HG02840 (cell line): ENCODE results near the gene KRT82.

Experiments used
- ATAC-seq: cut with Tn5 transposase; IDR thresholded peaks from one replicate; pipeline ENCODE4 v1.9.1; 2021; ENCODE audit warnings: mild to moderate bottlenecking, moderate library complexity, moderate number of reproducible peaks; ENCODE audit not compliant: unreplicated experiment, low FRiP score

Gene KRT82

DNA sequence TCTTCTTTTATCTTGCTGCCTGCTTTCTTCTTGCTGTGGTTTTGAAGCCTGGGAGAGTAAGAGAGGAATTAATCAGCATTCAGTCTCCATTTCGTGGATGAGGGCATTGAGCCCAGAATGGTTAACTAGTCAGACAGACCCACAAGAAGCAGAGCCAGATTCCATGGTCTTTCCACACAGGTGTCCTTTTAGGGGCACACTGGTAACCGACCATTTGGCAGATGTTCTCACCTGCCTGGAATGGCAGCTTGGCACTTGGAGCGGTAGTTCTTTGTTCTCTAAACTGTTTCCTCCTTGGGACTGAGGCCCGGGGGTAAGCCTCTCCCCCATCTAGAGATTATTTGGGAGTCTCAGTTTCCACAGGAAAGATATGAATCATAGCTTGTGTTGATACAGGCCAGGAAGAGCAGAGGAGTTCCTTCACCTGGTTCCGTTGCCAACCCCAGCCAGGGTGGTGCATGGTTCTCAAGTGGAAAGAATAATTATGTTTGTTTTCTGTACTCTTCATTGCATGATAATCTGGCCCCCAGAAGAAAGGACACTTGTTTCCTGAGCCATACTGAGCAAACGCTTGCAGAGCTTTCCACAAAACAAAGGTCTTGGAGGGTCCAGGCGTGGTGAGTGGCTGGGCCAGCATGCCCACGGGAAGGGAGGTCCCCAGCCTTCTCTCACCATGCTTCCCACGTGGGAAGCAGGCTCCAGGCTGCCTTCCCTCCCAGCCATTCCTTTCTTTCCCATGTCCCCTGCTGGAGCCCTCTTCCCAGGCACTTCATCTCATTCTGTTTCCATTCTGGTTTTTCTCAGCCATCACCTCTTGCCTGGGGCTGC, 30.1 kb upstream of the KRT82 start:
- no peak for ATAC-seq

DNA sequence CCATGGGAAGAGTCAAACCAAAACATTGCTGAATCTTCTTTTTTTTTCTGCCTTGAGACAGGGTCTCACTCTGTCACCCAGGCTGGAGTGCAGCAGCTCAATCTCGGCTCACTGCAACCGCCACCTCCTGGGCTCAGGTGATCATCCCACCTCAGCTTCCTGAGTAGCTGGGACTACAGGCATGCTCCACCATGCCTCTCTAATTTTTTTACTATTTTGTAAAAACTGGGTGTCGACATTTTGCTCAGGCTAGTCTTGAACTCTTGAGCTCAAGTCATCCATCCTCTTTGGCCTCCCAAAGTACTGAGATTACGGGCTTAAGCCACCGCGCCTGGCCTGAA, 29.5 kb upstream of the KRT82 start:
- ATAC-seq: no peak

DNA sequence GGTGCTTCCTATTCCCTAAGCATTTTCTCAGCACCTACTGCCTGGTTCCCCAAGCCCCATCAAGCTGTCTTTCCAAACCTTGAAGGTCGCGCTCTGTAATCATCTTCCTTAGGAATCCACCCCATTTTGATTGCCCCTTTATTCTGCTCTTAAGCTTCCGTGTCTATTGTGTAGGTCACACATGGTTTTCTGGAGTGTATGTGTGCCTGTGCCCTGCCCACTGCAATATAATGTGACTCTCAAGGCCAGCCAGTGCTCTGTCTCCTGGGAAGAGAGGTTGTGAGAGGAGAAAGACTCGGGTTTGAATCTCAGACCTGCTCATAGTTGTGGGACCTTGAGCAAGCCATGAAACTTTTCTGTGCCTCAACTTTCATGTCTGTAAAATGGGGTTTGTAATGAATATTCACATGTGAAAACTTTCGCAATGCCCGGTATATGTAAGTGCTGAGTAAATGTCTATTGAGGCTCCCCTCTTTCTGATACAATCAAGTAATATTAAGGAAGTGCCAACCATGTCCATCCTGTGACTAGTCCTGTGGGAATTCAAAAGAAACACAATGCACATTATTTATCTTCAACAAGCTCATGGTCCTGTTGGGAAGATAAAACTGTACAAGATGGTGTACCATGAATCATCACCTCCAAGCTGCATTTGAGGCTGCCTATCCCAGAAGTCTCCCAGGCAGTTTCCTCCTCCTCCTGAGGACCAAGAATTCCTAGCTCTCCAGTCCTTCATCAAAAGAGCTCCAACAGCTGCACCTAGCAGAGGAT, 28.8 kb upstream of the KRT82 start:
- ATAC-seq: no peak

DNA sequence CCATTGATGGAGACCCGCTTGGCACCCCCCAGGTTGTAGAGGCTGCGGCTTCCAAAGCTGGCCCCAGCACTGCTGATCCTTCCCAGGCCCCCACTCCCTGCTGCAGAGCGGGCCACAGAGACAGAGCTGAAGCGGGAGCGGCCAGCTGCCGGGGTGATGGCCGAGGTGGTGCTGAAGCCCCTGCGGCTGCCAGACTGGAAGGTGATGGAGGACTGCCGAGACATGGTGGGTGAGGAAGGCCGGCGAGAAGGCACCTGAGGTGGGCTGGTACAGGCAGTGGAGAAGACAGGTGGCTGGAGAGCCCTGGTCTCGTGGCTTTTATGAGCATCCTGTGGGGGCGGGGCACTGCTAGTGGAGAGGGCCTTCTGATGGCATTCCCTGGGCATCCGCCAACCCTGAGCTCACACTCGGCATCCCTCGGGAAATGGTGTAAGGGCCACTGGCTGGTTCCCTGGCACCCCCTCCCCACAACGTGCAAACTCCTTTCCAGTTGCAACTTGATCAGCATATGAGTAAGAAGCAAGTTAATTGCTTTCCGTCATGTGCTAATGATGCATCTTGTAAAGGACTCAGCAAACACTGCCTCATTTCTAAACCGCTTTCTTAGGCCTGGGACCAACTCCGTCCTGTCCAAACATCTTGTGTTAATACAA, 28.1 kb upstream of the KRT82 start, which contains the start of gene KRT75:
TSS of gene KRT75 (minus strand) at position 291 of the 653 bp plus-strand sequence. CDS start at position 224, 67 bp downstream.
- ATAC-seq: no peak

DNA sequence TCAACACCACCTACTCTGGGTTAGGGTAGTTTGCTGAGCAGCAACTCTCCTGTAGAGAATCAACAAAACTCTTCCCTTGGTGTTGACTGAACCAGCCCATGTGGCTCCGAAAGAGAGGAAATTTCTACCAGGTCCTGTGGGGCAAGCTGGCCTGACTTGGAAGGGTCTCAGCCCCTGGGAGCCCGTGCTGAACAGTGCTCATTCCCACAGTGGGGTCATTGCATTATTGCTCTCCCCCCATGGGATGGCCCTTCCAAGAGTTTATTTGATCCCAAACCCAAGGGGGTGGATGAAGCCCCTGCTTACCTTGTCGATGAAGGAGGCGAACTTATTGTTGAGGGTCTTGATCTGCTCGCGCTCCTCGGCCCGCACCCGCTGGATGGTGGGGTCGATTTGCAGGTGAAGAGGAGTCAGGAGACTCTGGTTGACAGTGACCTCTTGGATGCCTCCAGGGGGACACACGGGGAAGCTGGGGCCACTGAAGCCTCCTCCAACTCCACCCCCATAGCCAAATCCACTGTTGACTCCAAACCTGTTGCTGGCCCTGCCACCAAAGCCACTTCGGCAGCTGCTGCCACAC, 27.5 kb upstream of the KRT82 start:
- ATAC-seq: no peak

DNA sequence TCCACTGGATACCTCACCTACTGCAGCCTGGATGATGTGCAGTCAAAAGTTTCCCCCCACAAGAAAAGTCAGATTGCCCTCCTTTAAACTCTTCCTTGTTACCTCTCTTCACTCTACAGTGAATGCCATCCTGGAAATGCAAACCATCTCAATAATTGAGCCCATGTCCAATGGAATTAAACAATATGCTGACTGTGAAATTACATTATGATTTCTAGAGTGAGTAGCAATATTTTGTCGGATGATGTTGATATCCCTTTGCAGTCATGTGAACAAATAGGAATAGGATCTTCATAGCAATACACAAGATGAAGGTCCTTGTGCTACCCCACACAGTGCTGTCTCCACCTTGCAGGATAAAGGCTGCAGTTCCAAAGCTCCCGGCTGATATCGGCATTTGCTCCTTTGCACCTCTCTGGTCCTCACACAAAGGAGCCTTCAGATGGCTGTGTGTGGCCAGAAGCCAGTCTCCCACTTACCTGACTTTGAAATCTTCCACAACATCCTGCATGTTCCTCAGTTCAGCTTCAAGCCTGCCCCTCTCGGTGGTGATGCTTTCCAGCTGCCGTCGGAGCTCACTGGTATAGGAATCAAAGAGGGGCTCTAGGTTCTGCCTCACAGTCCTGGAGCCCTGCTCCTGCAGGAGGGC, 26.5 kb upstream of the KRT82 start:
- no peak for ATAC-seq

DNA sequence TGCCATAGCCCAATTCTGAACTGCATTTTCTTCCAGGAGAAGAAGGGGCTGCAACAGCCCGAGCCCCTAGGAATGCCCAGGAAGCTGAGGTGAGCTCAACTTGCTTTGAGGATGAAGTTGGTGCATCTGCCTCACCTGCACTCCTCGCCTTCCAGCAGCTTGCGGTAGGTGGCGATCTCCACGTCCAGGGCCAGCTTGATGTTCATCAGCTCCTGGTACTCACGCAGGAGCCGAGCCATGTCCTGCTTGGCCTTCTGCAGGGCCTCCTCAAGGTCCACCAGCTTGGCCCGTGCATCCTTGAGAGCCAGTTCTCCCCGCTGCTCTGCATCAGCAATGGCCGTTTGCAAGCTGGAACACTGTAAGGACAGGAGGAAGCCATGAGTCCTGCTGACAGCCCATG, 22.0 kb upstream of the KRT82 start:
- no peak for ATAC-seq

DNA sequence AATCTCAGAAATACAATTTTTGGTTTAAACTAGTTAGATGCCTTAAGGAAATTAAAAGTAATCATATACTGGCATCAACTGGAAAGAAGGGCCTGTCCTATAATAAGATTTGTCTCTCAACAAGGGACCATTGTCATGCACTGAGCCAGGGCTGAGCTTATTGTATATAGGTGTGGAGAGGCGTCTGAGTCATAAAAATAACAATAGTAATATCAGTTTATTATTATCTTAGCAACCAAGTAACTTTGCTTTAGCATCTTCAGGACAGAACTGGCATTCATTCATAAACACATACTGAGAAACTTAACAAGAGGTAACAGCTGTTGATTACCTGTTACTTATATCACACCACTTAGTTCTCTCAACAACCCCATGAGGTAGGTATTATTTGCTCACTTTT, 20.9 kb upstream of the KRT82 start:
- ATAC-seq: no peak

DNA sequence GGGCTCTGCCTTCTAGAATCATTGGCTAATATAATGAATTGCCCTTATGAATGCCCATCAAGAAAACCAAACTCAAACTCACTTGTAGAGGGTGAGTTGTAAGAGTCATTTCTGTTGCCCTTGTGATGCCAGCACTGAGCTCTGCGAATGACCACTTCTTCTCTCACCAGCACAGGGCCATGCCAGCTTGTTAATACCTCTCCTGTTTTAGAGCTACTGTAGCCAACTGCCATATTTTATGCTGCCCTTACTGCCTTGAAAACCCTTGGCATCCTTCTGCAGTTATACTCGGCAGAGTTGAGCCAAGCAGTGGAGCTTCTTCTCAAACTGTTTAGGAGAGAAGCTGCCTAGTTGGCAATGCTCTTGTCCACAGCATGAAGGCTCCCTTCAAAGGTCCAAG, 19.9 kb upstream of the KRT82 start:
- no peak for ATAC-seq

DNA sequence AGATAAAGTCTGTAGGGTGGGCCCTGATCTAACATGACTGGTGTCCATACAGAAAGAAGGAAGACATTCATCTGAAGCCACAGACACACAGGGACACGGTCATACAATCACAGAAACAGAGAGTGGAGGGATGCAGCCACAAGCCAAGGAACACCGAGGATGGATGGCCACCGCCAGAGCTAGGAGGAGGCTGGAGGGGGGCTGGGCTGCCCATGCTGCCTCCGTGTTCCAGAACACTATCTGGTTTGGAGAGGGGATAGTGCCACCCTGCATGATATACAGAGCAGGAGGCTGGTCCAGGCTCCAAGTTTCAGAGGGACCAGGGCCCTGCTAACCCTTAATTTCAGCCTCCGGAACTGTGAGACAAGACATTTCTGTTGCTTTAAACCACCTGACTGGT, 19.3 kb upstream of the KRT82 start:
- ATAC-seq: no peak

DNA sequence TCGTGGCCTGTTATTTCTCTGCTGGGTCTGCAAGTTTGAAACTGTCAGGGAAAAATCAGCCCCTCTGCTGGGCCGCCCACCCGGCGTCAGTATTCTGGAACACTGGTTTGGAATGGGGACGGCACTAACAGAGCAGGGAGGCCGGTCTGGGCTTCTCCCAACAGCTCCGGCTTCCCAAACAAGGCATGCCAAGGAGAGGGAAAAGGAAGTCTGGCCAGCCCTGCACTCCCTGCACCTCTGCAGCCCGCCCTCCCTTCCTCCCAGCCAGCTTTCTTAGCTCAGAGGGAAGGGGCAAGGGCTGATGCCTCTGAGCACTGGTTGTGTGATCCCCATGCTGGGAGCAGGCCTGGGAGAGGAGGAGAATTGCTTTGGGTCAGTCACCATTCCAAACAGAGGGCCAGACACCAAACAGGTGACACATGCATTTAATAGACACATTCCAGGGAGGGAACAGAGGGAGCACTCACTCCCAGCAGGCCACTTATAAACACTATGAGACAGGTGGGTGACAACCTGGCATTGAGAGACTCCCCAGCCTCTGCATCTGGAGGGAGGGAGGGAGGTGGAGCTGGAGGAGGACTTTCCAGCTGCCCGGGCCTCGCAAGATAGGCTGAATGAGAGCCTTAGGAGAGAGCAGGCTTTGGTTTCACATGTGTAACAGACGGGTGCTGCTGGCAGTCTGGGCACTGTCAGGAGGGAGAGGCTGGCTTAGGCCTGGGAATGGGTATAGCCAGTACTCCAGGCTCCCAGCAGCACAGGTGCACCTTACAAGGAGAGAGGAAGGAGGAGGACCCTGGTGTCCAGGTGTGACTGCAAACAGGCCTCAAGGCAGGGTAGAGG, 17.7 kb upstream of the KRT82 start:
- ATAC-seq: no peak

DNA sequence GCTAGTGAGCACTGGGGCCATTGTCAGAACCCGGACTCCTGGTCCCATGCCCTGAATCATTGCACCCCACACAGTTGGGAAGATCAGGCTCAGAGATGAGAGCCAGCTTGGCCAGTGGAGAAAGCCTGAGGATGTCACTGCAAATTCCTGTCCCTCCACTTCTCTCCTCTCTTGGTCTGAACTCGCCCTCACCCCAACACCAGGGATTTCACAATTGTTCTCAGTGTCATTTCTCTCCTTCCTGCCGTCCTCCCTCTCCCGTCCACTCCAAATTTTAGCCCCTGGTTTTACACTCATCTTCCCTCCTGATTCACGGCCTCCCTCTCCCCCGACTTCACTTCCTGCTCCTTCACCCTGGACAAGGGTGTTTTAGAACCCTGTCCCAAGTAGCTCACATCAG, 16.9 kb upstream of the KRT82 start:
- no peak for ATAC-seq

DNA sequence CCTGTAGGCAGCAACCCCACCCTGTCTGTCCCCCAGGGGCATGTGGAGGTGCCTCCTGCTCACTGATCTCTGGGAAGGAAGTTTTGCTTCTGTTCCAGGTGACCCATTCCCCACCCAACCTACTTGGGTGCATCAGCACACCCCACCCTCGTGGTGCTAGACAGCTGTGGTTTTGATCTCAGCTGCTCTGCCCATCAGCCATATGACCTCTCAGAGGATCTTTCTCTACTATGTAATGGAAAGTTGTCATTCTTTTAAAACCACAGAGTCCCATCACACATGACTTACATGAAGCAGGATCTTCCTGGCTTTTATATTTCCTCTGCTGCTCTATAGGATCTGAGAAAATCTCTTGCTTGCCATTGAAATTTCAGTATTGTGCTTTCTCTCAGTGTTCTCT, 13.5 kb upstream of the KRT82 start:
- ATAC-seq: no peak

DNA sequence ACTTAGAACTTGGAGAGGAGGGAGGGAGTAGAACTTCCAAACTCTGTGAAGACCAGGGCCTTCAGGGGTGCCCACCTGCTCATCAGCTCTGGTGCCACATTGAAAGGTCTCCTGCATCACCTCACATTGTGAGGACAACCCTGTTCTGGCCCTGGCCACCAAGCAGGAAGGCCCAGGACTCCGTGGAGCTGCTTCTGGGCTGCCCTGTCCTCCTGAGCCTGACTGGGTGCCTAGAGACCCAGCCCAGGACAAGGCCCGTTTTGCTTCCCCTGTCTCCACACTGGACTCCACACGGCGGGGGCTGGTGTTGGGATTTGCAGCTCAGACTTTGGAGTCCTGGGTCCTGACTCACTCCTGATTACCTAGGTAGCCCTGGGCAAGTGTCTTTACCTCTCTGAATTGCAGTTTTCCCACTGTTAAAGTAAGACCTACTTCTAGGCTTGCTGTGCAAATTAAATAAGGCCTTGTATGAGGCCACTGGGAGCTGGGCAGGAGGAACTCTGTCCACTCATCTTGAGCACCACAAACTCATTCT, 12.5 kb upstream of the KRT82 start:
- ATAC-seq: no peak

DNA sequence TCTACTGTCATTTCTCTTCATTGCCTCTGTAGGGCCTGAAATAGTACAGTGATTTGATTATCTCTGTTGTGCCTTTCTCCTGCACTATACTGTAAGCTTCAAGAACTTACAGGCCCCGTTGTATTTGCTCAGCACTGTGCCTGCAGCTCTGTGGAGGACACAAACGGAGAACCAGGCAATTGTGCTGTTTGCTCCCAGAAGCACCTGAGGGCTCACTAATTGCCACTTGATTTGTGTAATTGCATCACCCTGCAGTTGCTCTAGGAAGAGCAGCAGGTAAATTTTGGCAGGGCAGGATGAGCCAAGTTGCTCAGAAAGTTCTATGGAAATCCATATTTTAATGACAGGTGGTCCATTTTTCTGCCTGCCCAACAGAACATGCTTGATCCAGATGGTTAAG, 11.6 kb upstream of the KRT82 start:
- ATAC-seq: no peak

DNA sequence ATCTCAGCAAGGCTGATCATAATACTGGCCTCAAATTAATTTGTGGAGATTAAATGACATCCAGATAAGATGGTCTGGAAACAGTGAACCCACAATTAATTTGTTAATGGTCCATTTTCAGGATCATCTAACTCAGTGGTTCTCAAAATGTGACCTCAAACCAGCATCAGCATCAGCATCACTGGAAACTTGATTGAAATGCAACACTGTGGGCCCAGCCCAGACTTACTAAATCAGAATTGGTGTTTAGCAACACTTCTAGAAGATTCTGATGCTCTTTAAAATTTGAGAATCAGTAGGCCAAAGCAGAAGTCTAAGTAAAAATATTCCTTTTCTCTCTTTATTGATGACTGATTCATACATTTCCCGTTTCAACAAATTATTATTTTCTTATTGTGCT, 10.7 kb upstream of the KRT82 start:
- ATAC-seq: no peak

DNA sequence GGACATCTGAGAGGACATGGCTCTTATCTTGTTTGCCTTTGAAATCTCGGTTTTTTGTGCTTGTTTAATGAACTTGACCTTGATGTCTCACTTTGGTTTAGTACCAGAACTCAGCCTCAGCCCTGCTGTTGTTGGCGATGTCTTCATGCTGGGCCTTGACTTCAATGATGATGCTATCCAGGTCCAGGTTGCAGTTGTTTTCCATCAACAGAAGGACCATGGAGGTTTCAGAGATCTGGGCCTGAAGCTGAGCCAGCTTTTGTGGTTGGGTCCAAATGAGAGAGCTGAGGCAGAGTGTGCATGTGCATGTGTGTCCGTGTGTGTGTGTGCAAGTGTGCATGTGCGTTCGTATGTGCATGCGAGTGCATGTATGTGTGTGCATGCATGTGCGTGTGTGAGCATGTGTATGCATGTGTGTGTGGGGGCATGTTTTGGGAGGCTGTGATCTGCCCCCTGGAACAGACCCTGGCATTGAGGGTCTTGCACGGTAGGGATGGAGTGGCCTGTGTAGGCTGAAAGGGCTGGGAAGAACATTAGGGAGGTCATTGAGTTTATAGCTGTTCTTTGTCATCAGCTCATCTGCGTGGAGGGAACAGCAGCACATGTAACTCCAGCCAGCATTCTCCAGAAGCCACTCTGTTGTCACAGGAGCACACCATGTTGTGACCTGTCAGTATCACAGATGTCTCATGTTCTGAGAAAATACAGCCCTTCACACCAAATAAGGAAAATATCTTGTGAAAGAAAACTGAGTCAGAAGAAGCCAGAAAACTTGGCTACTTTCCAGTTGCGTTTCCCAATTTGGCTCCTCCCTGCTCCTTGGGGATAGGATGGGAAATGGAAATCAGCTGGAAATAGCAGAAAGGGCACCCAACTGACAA, 10.0 kb upstream of the KRT82 start:
- ATAC-seq: no peak

DNA sequence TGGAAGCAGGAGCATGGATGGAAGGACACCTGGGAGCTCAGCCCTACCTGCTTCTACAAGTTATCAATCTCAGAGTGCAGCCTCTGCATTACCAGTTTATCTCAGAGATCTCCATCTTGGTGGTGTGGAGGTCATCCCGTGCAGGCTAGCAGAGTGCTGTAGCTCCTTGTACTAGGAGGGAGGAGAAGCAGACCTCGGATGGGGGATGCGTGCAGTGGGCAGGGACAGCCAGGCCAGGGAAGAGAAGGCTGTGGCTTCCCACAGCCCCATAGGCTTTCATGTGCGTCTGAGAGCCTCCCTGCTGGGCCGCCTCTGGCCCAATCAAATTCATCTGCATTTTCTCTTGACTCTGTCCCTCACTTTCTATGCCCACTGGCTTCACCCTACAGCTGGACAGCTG, 8.8 kb upstream of the KRT82 start:
- ATAC-seq: no peak
